Neural cell (in vitro differentiated cells): Measurements from ENCODE around the gene SAMD4B. TPM values are rescaled to one million over a fixed set of nuclear protein-coding genes. Genes with fewer than 3 reads are reported as not detected.

ENCODE experiments used
- H2AFZ ChIP-seq: fragments of 200-600, 300-800 bp; sonication (generic), shearing (Covaris generic); 2 replicates; pipeline ENCODE4 v1.6.0; 2014; ENCODE audit warnings: low read depth, mild to moderate bottlenecking, antibody characterized with exemption, low read length, moderate library complexity
- H3F3A ChIP-seq: fragments of 200-600 bp; shearing (Covaris generic); 2 replicates; pipeline ENCODE4 v1.6.1; 2016; ENCODE audit warnings: mild to moderate bottlenecking, moderate library complexity, mixed read lengths, antibody characterized with exemption, low read length; ENCODE audit not compliant: insufficient read depth, poor library complexity, severe bottlenecking
- H3K27ac ChIP-seq: fragments of 200-600, 300-800 bp; sonication (generic), shearing (Covaris generic); 2 replicates; pipeline ENCODE4 v1.5.1; 2014; ENCODE audit warnings: mild to moderate bottlenecking, low read length, moderate library complexity
- H3K27me3 ChIP-seq: fragments of 300-800, 200-600 bp; sonication (generic), shearing (Covaris generic); 2 replicates; pipeline ENCODE4 v1.6.0; 2014; ENCODE audit warnings: mild to moderate bottlenecking, low read depth, low read length, moderate library complexity; ENCODE audit not compliant: insufficient read depth
- H3K36me3 ChIP-seq: fragments of 300-800, 200-600 bp; sonication (generic), shearing (Covaris generic); 2 replicates; pipeline ENCODE4 v1.5.1; 2014; ENCODE audit warnings: mild to moderate bottlenecking, antibody characterized with exemption, low read length, moderate library complexity; ENCODE audit not compliant: insufficient read depth
- H3K4me2 ChIP-seq: fragments of 300-800, 200-600 bp; sonication (generic), shearing (Covaris generic); 2 replicates; pipeline ENCODE4 v1.6.0; 2014; ENCODE audit warnings: mild to moderate bottlenecking, low read length
- H3K4me3 ChIP-seq: fragments of 300-800, 200-600 bp; sonication (generic), shearing (Covaris generic); 2 replicates; pipeline ENCODE4 v1.5.1; 2014; ENCODE audit warnings: mild to moderate bottlenecking, low read length, moderate library complexity
- H3K79me2 ChIP-seq: fragments of 200-600 bp; shearing (Covaris generic); replicated peaks from 2 replicates; pipeline ENCODE4 v1.6.0; 2014; ENCODE audit warnings: mild to moderate bottlenecking, low read length, moderate library complexity; ENCODE audit not compliant: insufficient read depth
- H3K9ac ChIP-seq: fragments of 300-800, 200-600 bp; sonication (generic), shearing (Covaris generic); 2 replicates; pipeline ENCODE4 v1.6.1; 2016; ENCODE audit warnings: mild to moderate bottlenecking, low read length, mixed read lengths
- H3K9me2 ChIP-seq: fragments of 200-600 bp; shearing (Covaris generic); 2 replicates; pipeline ENCODE4 v1.6.1; 2016; ENCODE audit warnings: mild to moderate bottlenecking, low read length, mixed read lengths; ENCODE audit not compliant: insufficient read depth
- H3K9me3 ChIP-seq: fragments of 200-600, 300-800 bp; sonication (generic), shearing (Covaris generic); 2 replicates; pipeline ENCODE4 v1.6.1; 2016; ENCODE audit warnings: mild to moderate bottlenecking, mixed run types, low read length, moderate library complexity, mixed read lengths
- H4K20me1 ChIP-seq: fragments of 200-600 bp; shearing (Covaris generic); 2 replicates; pipeline ENCODE4 v1.6.1; 2016; ENCODE audit warnings: mild to moderate bottlenecking, mixed run types; ENCODE audit not compliant: insufficient read depth
- EP300 ChIP-seq: fragments of 450-650 bp; conservative IDR thresholded peaks from 2 replicates; pipeline ENCODE4 v1.6.1; 2014; ENCODE audit warnings: antibody characterized with exemption, mild to moderate bottlenecking, moderate library complexity; ENCODE audit not compliant: poor library complexity, severe bottlenecking
- EZH2 ChIP-seq: fragments of 200-600, 300-800 bp; shearing (Covaris generic), sonication (generic); IDR thresholded peaks from 2 replicates; pipeline ENCODE4 v1.6.1; 2014; ENCODE audit warnings: antibody characterized with exemption, low read length, borderline replicate concordance, mild to moderate bottlenecking; ENCODE audit not compliant: insufficient read depth, poor library complexity, severe bottlenecking
- MXI1 ChIP-seq: fragments of 450-650 bp; conservative IDR thresholded peaks from 2 replicates; pipeline ENCODE4 v1.6.1; 2014; ENCODE audit warnings: antibody characterized with exemption, mild to moderate bottlenecking; ENCODE audit not compliant: poor library complexity, severe bottlenecking
- POLR2AphosphoS5 ChIP-seq: IDR thresholded peaks from 2 replicates; pipeline ENCODE4 v1.6.1; 2012
- RAD21 ChIP-seq: fragments of 450-650 bp; conservative IDR thresholded peaks from 2 replicates; pipeline ENCODE4 v1.6.1; 2014; ENCODE audit warnings: antibody characterized with exemption, mild to moderate bottlenecking, moderate library complexity
- SMC3 ChIP-seq: fragments of 450-650 bp; conservative IDR thresholded peaks from 2 replicates; pipeline ENCODE4 v1.6.1; 2014; ENCODE audit warnings: antibody characterized with exemption, mild to moderate bottlenecking, moderate library complexity; ENCODE audit not compliant: poor library complexity
- TAF1 ChIP-seq: IDR thresholded peaks from 2 replicates; pipeline ENCODE4 v1.6.1; 2012; ENCODE audit warnings: low read depth
- polyA plus RNA-seq: library from polyadenylated mRNA; depleted of rRNA; stranded (reverse); fragments of >200 nt; gene quantifications from 2 replicates; pipeline ENCODE4 v1.2.3, GENCODE V29; 2014
- TF ChIP-seq, protein P1 (sequence below): IDR thresholded peaks from 2 replicates; pipeline ENCODE4 v1.6.1; 2012; ENCODE audit warnings: borderline replicate concordance
- TF ChIP-seq, protein P2 (sequence below): fragments of 450-650 bp; IDR thresholded peaks from 2 replicates; pipeline ENCODE4 v1.5.1; 2014; ENCODE audit warnings: antibody characterized with exemption, mild to moderate bottlenecking, moderate library complexity; ENCODE audit not compliant: poor library complexity, severe bottlenecking

SAMD4B gene
- polyA plus RNA-seq, 1 donor from 2014 or later: 19.3 TPM

DNA sequence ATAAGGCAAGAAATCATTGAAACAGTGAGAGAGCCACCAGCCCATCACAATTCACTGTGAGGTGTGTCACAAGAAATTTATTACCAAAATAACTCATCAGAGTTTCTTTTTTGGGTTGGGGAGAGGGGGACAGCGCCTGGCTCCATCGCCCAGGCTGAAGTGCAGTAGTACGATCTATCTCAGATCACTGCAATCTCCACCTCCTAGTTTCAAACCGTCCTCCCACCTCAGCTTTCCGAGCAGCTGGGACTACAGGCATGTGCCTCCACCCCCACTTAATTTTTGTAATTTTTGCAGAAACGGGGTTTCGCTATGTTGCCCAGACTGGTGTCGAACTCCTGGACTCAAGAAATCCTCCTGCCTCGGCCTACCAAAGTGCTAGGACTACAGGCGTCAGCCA, 42.4 kb upstream of the SAMD4B start:
- no peak overlapping the region for H3K4me2 ChIP-seq

DNA sequence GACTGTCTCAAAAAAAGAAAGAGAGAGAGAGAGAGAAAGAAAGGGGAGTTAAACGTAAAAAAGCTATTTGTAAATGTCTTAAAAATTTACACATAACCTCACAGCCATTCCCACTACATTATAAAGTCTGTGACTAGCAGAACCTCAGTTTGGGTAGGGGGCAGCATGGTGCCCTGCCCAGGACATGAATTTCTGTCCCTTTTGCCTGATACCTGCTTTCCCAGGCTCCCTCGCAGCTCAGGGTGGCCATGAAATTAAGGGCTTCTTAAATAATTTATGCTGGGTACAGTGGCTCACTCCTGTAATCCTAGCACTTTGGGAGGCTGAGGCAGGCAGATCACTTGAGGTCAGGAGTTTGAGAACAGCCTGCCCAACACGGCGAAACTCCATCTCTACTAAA, 41.2 kb upstream of the SAMD4B start:
- Histone ChIP-seq H3K9me3 (no peaks in the 10 kb centered on the region), H3K9me2 (no peaks in the 10 kb centered on the region), H2AFZ (no peak overlapping the region), H3K9ac (no peak overlapping the region), H3F3A (no peaks in the 10 kb centered on the region), H4K20me1 (no peaks in the 10 kb centered on the region), H3K4me2 (no peak overlapping the region), H3K79me2 (no peaks in the 10 kb centered on the region), H3K4me3 (no peak overlapping the region), H3K27me3 (peaks cover 8% of the 10 kb centered on the region), H3K36me3 (no peaks in the 10 kb centered on the region), H3K27ac (no peak overlapping the region)
- TF ChIP-seq, protein P1, sequence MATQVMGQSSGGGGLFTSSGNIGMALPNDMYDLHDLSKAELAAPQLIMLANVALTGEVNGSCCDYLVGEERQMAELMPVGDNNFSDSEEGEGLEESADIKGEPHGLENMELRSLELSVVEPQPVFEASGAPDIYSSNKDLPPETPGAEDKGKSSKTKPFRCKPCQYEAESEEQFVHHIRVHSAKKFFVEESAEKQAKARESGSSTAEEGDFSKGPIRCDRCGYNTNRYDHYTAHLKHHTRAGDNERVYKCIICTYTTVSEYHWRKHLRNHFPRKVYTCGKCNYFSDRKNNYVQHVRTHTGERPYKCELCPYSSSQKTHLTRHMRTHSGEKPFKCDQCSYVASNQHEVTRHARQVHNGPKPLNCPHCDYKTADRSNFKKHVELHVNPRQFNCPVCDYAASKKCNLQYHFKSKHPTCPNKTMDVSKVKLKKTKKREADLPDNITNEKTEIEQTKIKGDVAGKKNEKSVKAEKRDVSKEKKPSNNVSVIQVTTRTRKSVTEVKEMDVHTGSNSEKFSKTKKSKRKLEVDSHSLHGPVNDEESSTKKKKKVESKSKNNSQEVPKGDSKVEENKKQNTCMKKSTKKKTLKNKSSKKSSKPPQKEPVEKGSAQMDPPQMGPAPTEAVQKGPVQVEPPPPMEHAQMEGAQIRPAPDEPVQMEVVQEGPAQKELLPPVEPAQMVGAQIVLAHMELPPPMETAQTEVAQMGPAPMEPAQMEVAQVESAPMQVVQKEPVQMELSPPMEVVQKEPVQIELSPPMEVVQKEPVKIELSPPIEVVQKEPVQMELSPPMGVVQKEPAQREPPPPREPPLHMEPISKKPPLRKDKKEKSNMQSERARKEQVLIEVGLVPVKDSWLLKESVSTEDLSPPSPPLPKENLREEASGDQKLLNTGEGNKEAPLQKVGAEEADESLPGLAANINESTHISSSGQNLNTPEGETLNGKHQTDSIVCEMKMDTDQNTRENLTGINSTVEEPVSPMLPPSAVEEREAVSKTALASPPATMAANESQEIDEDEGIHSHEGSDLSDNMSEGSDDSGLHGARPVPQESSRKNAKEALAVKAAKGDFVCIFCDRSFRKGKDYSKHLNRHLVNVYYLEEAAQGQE: no peak
- TF ChIP-seq SMC3 (no peak), TAF1 (no peak), MXI1 (no peak), RAD21 (no peak), EZH2 (no peak), POLR2AphosphoS5 (no peak), EP300 (no peak)
- TF ChIP-seq, protein P2, sequence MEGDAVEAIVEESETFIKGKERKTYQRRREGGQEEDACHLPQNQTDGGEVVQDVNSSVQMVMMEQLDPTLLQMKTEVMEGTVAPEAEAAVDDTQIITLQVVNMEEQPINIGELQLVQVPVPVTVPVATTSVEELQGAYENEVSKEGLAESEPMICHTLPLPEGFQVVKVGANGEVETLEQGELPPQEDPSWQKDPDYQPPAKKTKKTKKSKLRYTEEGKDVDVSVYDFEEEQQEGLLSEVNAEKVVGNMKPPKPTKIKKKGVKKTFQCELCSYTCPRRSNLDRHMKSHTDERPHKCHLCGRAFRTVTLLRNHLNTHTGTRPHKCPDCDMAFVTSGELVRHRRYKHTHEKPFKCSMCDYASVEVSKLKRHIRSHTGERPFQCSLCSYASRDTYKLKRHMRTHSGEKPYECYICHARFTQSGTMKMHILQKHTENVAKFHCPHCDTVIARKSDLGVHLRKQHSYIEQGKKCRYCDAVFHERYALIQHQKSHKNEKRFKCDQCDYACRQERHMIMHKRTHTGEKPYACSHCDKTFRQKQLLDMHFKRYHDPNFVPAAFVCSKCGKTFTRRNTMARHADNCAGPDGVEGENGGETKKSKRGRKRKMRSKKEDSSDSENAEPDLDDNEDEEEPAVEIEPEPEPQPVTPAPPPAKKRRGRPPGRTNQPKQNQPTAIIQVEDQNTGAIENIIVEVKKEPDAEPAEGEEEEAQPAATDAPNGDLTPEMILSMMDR: no peak

More for the DNA sequence above, 42.4 kb upstream of the SAMD4B start:
- TF ChIP-seq POLR2AphosphoS5 (no peak), RAD21 (no peak), EP300 (no peak), MXI1 (no peak), EZH2 (no peak), SMC3 (no peak), TAF1 (no peak)
- TF ChIP-seq, protein P2: no peak
- TF ChIP-seq, protein P1: no peak
- H4K20me1 ChIP-seq: no peaks in the 10 kb centered on the region
- no peaks in the 10 kb centered on the region for H3K79me2 ChIP-seq
- no peak overlapping the region for H3K9ac ChIP-seq
- no peak overlapping the region for H2AFZ ChIP-seq
- no peaks in the 10 kb centered on the region for H3K9me2 ChIP-seq
- H3K9me3 ChIP-seq: no peaks in the 10 kb centered on the region
- H3F3A ChIP-seq: no peaks in the 10 kb centered on the region
- no peak overlapping the region for H3K27ac ChIP-seq
- no peak overlapping the region for H3K4me3 ChIP-seq
- H3K36me3 ChIP-seq: no peaks in the 10 kb centered on the region
- no peaks in the 10 kb centered on the region for H3K27me3 ChIP-seq
